Duodenal mucosa (tissue), 2 donors: ENCODE measurements around the gene DHX16.

Source experiments
- H3K27ac ChIP-seq: one replicate; pipeline ENCODE4 v1.7.0; 2013; ENCODE audit warnings: low read depth, low read length
- H3K27me3 ChIP-seq, 2 donors: one replicate each; pipeline ENCODE4 v1.7.0; 2013; ENCODE audit warnings: low read length in 2 of 2, control low read depth in 1 of 2; ENCODE audit not compliant: insufficient read depth in 2 of 2, control insufficient read depth in 1 of 2
- H3K36me3 ChIP-seq, 2 donors: one replicate each; pipeline ENCODE4 v1.7.0; 2013; ENCODE audit warnings: low read length in 2 of 2, control low read depth in 1 of 2; ENCODE audit not compliant: insufficient read depth in 2 of 2, control insufficient read depth in 1 of 2
- H3K4me1 ChIP-seq, 2 donors: one replicate each; pipeline ENCODE4 v1.7.0; 2013; ENCODE audit warnings: low read length in 2 of 2, control low read depth in 1 of 2; ENCODE audit not compliant: insufficient read depth in 2 of 2, control insufficient read depth in 1 of 2
- H3K4me3 ChIP-seq, 2 donors: one replicate each; pipeline ENCODE4 v1.7.0; 2013; ENCODE audit warnings: low read length in 2 of 2, low read depth in 1 of 2
- H3K9ac ChIP-seq, 2 donors: one replicate each; pipeline ENCODE4 v1.7.0; 2013; ENCODE audit warnings: low read length in 2 of 2, low read depth in 1 of 2
- H3K9me3 ChIP-seq, 2 donors: one replicate each; pipeline ENCODE4 v1.7.0; 2013; ENCODE audit warnings: low read length in 2 of 2, control low read depth in 1 of 2; ENCODE audit not compliant: control insufficient read depth in 1 of 2

The DHX16 gene

DNA sequence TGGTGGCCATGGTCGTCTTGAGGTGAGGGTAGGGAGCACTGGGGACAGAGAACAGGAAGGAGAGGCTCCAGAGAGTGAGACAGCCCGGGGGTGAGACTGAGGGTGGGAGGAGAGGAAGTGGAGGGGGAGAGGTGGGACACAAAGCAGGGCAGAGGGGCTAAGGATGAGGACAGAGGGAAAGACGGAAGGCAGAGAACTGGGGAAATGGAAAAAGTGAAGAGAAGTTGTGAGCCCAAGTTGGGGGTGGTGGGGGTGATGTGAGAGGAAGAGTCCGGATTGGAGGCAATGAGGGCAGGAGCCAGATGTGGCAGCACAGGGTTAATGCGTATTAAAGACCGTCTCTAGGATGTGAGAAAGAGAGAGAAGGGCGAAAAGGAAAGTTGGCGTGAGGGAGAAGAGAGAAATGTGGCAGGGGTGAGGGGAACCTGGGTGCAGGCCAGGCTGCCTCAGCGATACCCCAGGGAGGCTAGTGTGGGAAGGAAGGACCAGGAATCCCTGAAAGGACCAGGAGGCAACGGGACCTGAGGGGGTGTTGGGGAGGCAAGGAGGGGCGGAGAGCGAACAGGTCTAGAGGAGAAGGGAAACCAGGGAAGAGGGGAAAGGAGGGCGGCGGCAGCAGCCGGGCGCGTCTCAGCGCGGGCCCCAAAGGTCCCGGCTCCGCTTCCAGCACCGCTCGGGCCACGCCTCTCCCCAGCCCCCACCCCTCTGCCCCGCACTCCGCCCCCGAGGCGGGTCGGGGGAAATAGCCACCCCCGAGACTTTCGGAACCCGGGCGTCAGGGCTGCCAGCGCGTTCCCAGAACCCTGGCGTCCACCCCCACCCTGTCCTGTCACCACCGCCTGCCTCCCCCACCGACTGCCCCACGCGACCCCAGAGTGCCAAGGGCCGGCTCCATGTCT lies 13.5 kb upstream of the DHX16 start, which contains the start of gene PPP1R18:
Gene PPP1R18, minus strand, starts transcription at position 637 of the 899 bp plus-strand sequence. Its CDS starts 627 bp downstream, at position 10.
- Histone ChIP-seq H3K27me3 (no peaks in the 10 kb centered on the region), H3K9me3 (no peaks in the 10 kb centered on the region), H3K36me3 (no peaks in the 10 kb centered on the region), H3K27ac (peak within 1 kb of the TSS; percentile 91), H3K9ac (peak within 1 kb of the TSS; percentile 72 to 79), H3K4me1 (peaks cover 33 to 46% of the 10 kb centered on the region in 2 donors), H3K4me3 (peak within 1 kb of the TSS; percentile 85 to 92)

DNA sequence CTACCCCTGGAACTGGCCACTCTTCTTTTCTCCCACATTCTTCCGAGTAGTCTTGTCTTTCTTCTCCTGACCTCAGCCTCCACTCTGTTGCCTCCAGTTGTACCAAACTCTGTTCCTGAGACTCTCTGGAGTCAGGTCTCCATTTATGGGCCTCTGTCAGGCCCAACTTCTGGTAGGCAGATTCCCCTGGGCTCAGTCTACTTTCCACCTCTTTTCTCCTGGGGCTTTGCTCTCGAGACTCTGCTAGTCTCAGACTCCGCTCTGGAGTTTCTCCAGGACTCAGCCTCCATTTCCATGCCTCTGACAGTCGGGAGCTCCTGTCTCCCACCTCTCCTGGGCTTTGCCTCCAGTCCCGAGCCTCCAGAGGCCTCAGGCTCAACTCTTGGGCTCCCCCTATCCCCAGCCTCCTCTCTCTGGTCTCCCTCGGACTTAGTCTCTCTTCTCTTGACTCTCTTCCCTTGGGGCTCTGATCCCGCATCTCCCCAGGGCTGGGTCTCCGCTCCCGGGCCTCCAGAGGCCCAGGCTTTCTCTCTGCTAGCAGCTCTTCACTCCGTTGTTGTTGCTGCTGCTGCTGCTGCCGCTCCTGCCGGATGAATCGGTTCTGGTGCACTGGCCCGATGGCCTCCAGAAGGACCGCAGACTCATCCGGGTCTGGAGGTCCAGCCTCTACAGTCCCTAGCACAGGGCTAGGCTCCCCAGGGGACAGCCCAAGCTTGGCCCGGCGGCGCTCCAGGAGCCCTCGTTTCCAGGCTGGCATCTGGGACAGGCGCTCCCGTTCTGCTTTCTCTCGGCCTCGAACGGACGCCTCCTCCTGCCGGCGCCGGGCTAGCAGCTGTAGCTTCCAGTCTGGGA lies 12.6 kb upstream of the DHX16 start:
- Histone ChIP-seq H3K27ac (peak overlapping the region; percentile 91), H3K27me3 (no peaks in the 10 kb centered on the region), H3K9me3 (no peaks in the 10 kb centered on the region), H3K4me3 (peak overlapping the region; percentile 85 to 92), H3K9ac (peak overlapping the region; percentile 55 to 72), H3K4me1 (peaks cover 31 to 45% of the 10 kb centered on the region in 2 donors), H3K36me3 (no peaks in the 10 kb centered on the region)

DNA sequence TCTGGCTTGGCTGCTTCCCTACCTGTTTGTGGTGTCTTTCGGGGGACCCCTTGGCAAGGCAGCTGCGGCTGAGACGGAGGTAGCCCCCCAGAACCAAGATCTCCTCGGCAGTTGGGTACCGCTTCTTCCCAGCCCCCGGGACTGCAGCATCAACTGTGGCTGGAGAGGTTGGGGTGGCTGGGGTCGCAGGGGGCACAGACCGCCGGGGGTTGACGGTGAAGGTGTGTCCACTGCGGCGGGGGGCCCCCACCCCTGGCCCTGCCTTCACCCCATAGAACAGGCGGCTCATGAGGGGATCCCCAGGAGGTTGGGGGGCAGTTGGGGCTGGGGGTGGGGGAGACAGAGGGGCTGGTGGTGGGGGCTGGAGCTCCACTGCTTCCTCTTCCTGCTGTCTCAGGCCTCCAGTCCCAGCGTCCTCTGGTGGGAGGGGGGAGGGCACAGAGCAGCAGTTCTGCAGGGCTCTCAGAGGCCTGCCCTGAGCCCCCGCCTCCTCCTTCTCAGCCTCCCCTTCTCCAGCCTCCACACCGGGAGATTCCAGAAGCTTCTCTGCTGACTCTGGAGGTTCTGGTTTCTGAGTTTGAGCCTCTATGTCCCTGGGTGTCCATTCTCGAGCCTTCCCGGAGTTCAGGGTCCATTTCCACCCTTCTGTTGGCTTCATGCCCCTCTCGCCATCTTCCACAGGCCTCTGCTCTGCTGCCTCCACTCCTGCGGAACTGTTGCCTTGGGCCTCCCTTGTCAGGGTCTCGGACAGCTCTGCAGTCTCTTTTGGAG lies 11.8 kb upstream of the DHX16 start:
- peak overlapping the region; percentile 91 for H3K27ac ChIP-seq
- peak overlapping the region; percentile 55 to 72 for H3K9ac ChIP-seq
- peaks cover 31 to 45% of the 10 kb centered on the region in 2 donors for H3K4me1 ChIP-seq
- no peaks in the 10 kb centered on the region for H3K27me3 ChIP-seq
- H3K4me3 ChIP-seq, result peak overlapping the region; percentile 85 to 92
- no peaks in the 10 kb centered on the region for H3K36me3 ChIP-seq
- no peaks in the 10 kb centered on the region for H3K9me3 ChIP-seq

DNA sequence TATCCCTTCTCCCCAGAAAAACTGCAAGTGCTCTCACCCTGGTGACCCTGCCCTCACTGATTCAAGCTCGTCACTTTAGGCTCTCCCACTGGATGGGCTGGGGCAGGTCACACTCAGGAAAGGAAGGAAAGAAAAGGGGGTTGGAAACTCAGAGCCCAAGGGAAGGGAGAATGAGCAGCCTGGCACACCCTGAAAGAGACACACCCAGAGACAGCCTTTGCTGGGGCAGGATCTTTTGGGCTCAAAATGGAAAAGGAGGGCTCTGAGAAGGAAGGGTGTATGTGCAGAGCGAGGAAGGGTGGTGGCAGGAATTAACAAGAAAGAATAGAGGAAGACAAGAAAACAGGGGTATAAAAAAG lies 11.2 kb upstream of the DHX16 start:
- peak overlapping the region; percentile 85 to 92 for H3K4me3 ChIP-seq

DNA sequence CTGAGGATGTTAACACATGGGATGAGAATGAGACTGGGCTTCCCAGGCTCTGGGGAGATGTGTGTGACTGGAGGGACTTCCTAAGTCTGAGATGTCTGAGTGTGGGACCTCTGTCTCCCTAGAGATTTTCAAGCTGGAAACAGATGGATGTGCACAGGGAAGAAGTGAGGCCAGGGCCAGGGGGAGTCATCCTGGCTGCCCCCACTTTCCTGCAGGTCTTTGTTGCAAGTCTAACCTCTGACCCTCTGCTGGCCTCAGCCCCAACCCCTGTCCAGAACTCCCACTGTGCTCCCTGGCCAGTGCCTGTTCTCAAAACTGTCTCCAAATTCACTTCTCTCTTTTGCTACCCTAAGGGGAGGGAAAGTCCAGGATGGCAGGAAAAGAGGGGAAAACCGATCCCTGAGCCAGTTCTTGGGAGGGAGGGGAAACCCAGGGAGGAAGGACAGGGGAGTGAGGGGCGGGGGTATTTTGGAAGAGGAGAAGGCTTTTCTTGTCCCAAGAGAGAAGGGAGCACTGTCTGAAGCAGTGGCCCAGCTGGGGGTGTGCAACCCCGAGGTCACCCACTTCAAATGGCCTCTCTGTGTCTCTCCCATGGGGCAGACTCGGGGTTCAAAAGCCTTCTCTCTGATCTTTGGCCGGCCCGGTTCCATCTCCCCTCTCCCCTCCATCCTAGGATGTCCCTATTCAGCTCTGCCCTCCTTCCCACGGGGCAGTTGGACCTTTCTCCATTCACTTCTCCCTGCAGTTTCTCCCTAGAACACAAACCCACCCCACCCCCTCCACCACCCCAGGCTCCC lies 10.6 kb upstream of the DHX16 start:
- peak overlapping the region; percentile 85 to 92 for H3K4me3 ChIP-seq
- peaks cover 0 to 3% of the 10 kb centered on the region in 2 donors for H3K36me3 ChIP-seq
- no peaks in the 10 kb centered on the region for H3K9me3 ChIP-seq
- no peaks in the 10 kb centered on the region for H3K27me3 ChIP-seq
- H3K27ac ChIP-seq, result peak overlapping the region; percentile 85
- peaks cover 32 to 40% of the 10 kb centered on the region in 2 donors for H3K4me1 ChIP-seq
- H3K9ac ChIP-seq, result peak overlapping the region; percentile 67 to 72

More for the DNA sequence above, 11.2 kb upstream of the DHX16 start:
- peak overlapping the region; percentile 55 to 72 for H3K9ac ChIP-seq
- H3K4me1 ChIP-seq, result peaks cover 32 to 44% of the 10 kb centered on the region in 2 donors
- H3K9me3 ChIP-seq, result no peaks in the 10 kb centered on the region
- no peaks in the 10 kb centered on the region for H3K27me3 ChIP-seq
- H3K27ac ChIP-seq, result peak overlapping the region; percentile 85
- no peaks in the 10 kb centered on the region for H3K36me3 ChIP-seq

DNA sequence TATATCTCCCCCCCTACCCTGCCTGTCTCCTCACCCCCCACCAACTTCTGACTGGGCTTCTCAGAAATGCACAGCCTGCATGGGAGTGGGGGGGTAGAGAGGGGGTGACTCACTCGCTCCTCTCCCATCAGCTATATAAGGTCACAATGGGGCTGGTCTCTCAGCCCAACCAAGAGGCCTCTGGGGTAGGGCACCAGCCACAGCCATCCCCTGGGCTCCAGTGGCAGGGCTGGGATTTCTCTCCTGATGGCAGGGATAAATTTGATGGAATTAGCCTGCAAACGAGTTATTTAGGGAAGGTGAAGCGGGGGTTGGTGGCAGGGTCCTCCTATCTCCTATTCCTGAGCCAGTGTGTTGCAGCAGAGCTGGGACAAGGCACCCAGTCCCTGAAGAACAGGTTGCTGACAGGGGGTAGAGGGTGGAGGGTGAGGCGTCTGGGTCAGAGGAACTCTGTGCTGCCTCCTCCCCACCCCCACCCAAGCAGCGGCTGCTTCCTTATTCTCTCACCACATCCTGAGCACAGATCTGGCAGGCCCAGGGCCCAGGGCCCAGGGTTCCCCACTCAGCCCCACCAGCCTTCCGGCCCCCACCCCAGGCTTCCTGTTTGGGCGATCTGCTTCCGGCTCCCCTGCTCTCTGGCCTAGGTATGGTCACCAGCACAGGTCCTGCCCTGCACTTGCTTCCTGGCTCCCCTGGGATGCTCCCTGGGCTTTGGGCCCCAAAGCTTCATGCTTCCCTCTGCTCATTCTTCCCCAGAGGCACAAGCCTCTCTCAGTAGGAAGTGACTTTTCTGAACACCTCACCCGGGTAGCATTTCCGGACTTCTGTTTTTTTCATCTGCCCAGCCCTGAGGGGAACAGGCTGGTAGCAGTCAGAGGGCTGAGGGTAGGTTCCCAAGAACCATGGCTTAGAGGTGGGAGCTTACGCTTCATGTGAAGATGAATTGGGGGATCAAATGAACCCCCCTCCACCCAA lies 9.6 kb upstream of the DHX16 start:
- peak overlapping the region; percentile 85 for H3K27ac ChIP-seq
- H3K9ac ChIP-seq, result peak overlapping the region; percentile 67 to 72
- no peaks in the 10 kb centered on the region for H3K27me3 ChIP-seq
- peak overlapping the region; percentile 85 to 92 for H3K4me3 ChIP-seq
- peaks cover 3 to 6% of the 10 kb centered on the region in 2 donors for H3K36me3 ChIP-seq
- H3K4me1 ChIP-seq, result peaks cover 24 to 34% of the 10 kb centered on the region in 2 donors
- no peaks in the 10 kb centered on the region for H3K9me3 ChIP-seq

DNA sequence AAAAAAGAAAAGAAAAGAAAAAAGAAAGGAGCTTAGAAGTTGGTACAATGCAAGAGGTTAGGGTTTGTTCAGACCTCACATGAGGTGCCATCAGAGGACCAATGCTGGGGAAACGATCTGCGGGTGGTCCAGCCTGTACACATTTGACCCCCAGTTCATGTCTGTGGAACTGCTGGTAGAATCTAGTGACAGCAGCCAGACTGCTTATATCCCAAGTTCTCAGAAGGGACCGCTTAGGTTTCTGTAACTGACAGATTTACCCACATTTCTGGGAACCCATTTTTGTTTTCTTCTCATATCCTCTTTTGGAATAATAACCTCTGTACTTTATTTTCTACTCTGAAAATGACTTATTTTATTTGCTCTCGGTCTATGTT lies 8.9 kb upstream of the DHX16 start:
- peak overlapping the region; percentile 85 for H3K27ac ChIP-seq
- no peaks in the 10 kb centered on the region for H3K9me3 ChIP-seq
- H3K9ac ChIP-seq, result peak overlapping the region; percentile 32 to 72
- H3K4me3 ChIP-seq, result peak overlapping the region; percentile 85 to 92
- H3K4me1 ChIP-seq, result peaks cover 24 to 39% of the 10 kb centered on the region in 2 donors
- H3K36me3 ChIP-seq, result peaks cover 3 to 12% of the 10 kb centered on the region in 2 donors
- H3K27me3 ChIP-seq, result no peaks in the 10 kb centered on the region

DNA sequence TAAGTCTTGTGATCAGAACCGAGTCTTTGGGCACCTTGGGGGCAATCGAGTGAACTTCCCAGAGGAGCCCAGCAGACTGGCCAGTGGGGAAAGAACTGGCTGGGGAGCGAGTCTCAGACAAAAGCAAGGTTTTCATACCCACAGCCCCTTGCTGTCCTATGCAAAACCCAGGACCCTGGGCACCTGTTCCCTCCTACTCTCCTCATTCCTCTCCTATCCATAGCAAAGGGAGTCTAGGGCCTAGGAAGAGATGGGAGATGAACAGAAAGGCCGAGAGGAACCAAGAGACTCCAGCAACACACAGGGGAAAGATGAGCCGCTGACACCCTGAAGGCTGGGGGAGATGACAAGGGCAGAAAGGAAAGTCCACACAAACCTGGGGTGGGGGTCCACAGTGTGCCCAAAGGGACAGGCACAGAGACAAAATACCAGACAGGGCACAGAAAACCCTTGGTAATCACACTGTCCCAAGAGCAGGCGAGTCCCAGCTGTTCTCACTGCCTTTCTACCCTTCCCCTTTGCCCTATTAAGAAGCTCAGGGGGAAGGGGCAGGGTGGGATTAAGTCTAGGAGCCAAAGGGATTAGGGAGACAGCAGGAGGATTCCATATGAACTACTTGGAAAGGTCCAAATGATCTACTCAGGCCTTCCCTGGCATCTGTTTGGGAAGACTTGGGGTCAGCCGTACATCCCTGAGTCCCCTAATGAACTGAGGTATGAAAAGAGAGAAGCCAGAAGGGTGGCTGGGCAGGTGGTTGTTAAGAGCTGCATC lies 7.1 kb upstream of the DHX16 start:
- Histone ChIP-seq H3K36me3 (peaks cover 3 to 17% of the 10 kb centered on the region in 2 donors), H3K4me1 (peaks cover 20 to 29% of the 10 kb centered on the region in 2 donors), H3K4me3 (peak overlapping the region; percentile 51 to 58), H3K9ac (peak overlapping the region; percentile 41 to 54), H3K9me3 (no peaks in the 10 kb centered on the region), H3K27ac (no peak overlapping the region), H3K27me3 (no peaks in the 10 kb centered on the region)
